PC-3 (cell line): ENCODE measurements around the gene PGAP6. TPM values are rescaled to one million over a fixed set of nuclear protein-coding genes. Genes with fewer than 3 reads are reported as not detected.
A peak's percentile ranks its signal among the peaks of the same experiment; 100 is the strongest.

ENCODE experiments used
- ATAC-seq: fragments of 200-7000 bp; cut with Tn5 transposase; 2 replicates; pipeline ENCODE4 v1.9.1; 2020; ENCODE audit warnings: mild to moderate bottlenecking, moderate library complexity
- BruUV-seq: library from RNA; stranded (reverse); fragments of 400-500 nt; replicated peaks from 2 replicates; lab custom pipeline; 2021; lab: Mats Ljungman, UMichigan
- CTCF ChIA-PET: fragments of 300-600 bp; sonication (Branson Sonifier 250); formaldehyde crosslinking; loops from one replicate; lab custom pipeline; 2022; ENCODE audit warnings: antibody characterized with exemption; lab: Charles Lee
- POLR2A ChIA-PET: fragments of 300-600 bp; sonication (Branson Sonifier 250); formaldehyde crosslinking; loops from one replicate; lab custom pipeline; 2022; ENCODE audit warnings: antibody characterized with exemption; ENCODE audit not compliant: unreplicated experiment; lab: Charles Lee
- DNase-seq: peaks from one replicate; pipeline ENCODE4 v3.0.0-alpha.2; 2015
- H2AFZ ChIP-seq: fragments of 300-600 bp; sonication (generic); 2 replicates; pipeline ENCODE4 v1.6.0; 2016; ENCODE audit warnings: antibody characterized with exemption, low read length
- H3F3A ChIP-seq: fragments of 300-600 bp; sonication (generic); one replicate; pipeline ENCODE4 v1.6.0; 2017; ENCODE audit warnings: antibody characterized with exemption, low read length, control low read depth, mild to moderate bottlenecking; ENCODE audit not compliant: unreplicated experiment
- H3K27ac ChIP-seq: fragments of 300-600 bp; sonication (generic); 2 replicates; pipeline ENCODE4 v1.5.1; 2016; ENCODE audit warnings: mild to moderate bottlenecking, low read length
- H3K27me3 ChIP-seq: fragments of 300-600 bp; sonication (generic); 2 replicates; pipeline ENCODE4 v1.6.1; 2016; ENCODE audit warnings: low read length, mixed read lengths
- H3K36me3 ChIP-seq: fragments of 300-600 bp; sonication (generic); 2 replicates; pipeline ENCODE4 v1.6.1; 2016; ENCODE audit warnings: low read depth, mixed run types, low read length, mixed read lengths
- H3K4me1 ChIP-seq: fragments of 300-600 bp; sonication (generic); 2 replicates; pipeline ENCODE4 v1.5.1; 2016; ENCODE audit warnings: low read length; ENCODE audit not compliant: insufficient read depth
- H3K4me2 ChIP-seq: fragments of 300-600 bp; sonication (generic); 2 replicates; pipeline ENCODE4 v1.6.0; 2016; ENCODE audit warnings: low read length
- H3K4me3 ChIP-seq: fragments of 300-600 bp; sonication (generic); 2 replicates; pipeline ENCODE4 v1.5.1; 2016; ENCODE audit warnings: mild to moderate bottlenecking, low read length, mixed read lengths
- H3K79me2 ChIP-seq: fragments of 300-600 bp; sonication (generic); 2 replicates; pipeline ENCODE4 v1.6.1; 2017; ENCODE audit warnings: low read length, mixed read lengths
- H3K9ac ChIP-seq: fragments of 300-600 bp; sonication (generic); 2 replicates; pipeline ENCODE4 v1.6.0; 2016; ENCODE audit warnings: mild to moderate bottlenecking, low read length
- H3K9me2 ChIP-seq: fragments of 300-600 bp; sonication (generic); replicated peaks from 2 replicates; pipeline ENCODE4 v1.6.1; 2016; ENCODE audit warnings: mixed run types, low read length, mixed read lengths
- H3K9me3 ChIP-seq: fragments of 300-600 bp; sonication (generic); 2 replicates; pipeline ENCODE4 v1.6.1; 2016; ENCODE audit warnings: low read length, mixed read lengths
- H4K20me1 ChIP-seq: fragments of 300-600 bp; sonication (generic); 2 replicates; pipeline ENCODE4 v1.6.1; 2016; ENCODE audit warnings: low read length, mixed read lengths
- CTCF ChIP-seq: fragments of 300-600 bp; sonication (generic); conservative IDR thresholded peaks from 2 replicates; pipeline ENCODE4 v1.5.1; 2017; ENCODE audit warnings: antibody characterized with exemption, low read depth, mild to moderate bottlenecking, low read length
- EZH2 ChIP-seq: fragments of 300-600 bp; sonication (generic); IDR thresholded peaks from one replicate; pipeline ENCODE4 v1.6.1; 2017; ENCODE audit warnings: antibody characterized with exemption, mild to moderate bottlenecking, low read length; ENCODE audit not compliant: unreplicated experiment
- EZH2phosphoT487 ChIP-seq: fragments of 300-600 bp; sonication (generic); IDR thresholded peaks from 2 replicates; pipeline ENCODE4 v1.6.1; 2018; ENCODE audit warnings: mild to moderate bottlenecking, antibody characterized with exemption, low read length, borderline replicate concordance
- intact Hi-C: fragments of 100-400 bp; cut with micrococcal nuclease; formaldehyde crosslinking; loops from 2 replicates; pipeline ENCODE4 v1.9.0; 2023
- total RNA-seq: library from RNA; depleted of rRNA; stranded (reverse); fragments of >200 nt; gene quantifications from 2 replicates; pipeline ENCODE4 v1.2.3, GENCODE V29; 2014

The PGAP6 gene
- total RNA-seq, 1 experiment from 2014 or later = 40.8 TPM

GRCh38 chr16:352547-353403, 29.0 kb downstream of the PGAP6 start, which contains the start of gene AXIN1:
Gene AXIN1, minus strand, starts transcription at chr16:352723. Its CDS starts 5,698 bp downstream, at chr16:347025.
- POLR2A ChIA-PET = interaction anchor here (0.5 to 0.8 kb wide), 4 partner anchors 10 to 123 kb away, joined by 3 to 37 read pairs (median 22); no protein-coding TSS in a partner anchor

GRCh38 chr16:351804-352520, 29.8 kb downstream of the PGAP6 start:
- Histone ChIP-seq H3K79me2 (peaks cover 47% of the 10 kb centered on the region), H3K36me3 (no peaks in the 10 kb centered on the region), H3K4me2 (peak overlapping the region; percentile 88), H3K9me2 (no peaks in the 10 kb centered on the region), H3K9me3 (no peaks in the 10 kb centered on the region), H3K4me3 (peak overlapping the region; percentile 77), H3K27me3 (no peaks in the 10 kb centered on the region), H3F3A (no peaks in the 10 kb centered on the region), H2AFZ (0 out of 2 replicates have a peak overlapping the region, but pooled peaks have one; percentile 34), H3K4me1 (peaks cover 5% of the 10 kb centered on the region; the same call in 1 of the 2 replicates), H4K20me1 (no peaks in the 10 kb centered on the region), H3K27ac (no peak overlapping the region), H3K9ac (peak overlapping the region; percentile 76)
- DNase-seq (no peak), ATAC-seq (peak; percentile 45)
- BruUV-seq = no TSS peak
- intact Hi-C loops = no loop called here
- ChIA-PET POLR2A (interaction anchor here (0.5 kb wide), 1 partner anchor 122 kb away, joined by 3 read pairs; no protein-coding TSS in a partner anchor), CTCF (interaction anchor here (0.5 to 1.0 kb wide), 6 partner anchors 49 to 245 kb away, joined by 3 to 14 read pairs (median 4); no protein-coding TSS in a partner anchor)
- TF ChIP-seq EZH2phosphoT487 = no peak

More at GRCh38 chr16:352547-353403, 29.0 kb downstream of the PGAP6 start, which contains the start of gene AXIN1:
- H3K9me3 ChIP-seq = no peaks in the 10 kb centered on the region
- H3K9ac ChIP-seq = peak within 1 kb of the TSS; percentile 76
- TF ChIP-seq EZH2phosphoT487 (no peak), CTCF (no peak)
- H3K4me3 ChIP-seq = peak within 1 kb of the TSS; percentile 77
- H3F3A ChIP-seq = no peaks in the 10 kb centered on the region
- H2AFZ ChIP-seq = peak within 1 kb of the TSS; percentile 74
- CTCF ChIA-PET = interaction anchor here (0.5 to 1.0 kb wide), 9 partner anchors 8 to 246 kb away, joined by 3 to 14 read pairs (median 4); no protein-coding TSS in a partner anchor
- intact Hi-C loops = no loop called here
- H3K4me1 ChIP-seq = peaks cover 5% of the 10 kb centered on the region; the same call in 1 of the 2 replicates
- H3K79me2 ChIP-seq = peaks cover 38% of the 10 kb centered on the region
- peak; percentile 75 for ATAC-seq
- DNase-seq = peak; percentile 94
- no peaks in the 10 kb centered on the region for H4K20me1 ChIP-seq
- no peak within 1 kb of the TSS for H3K27ac ChIP-seq
- H3K9me2 ChIP-seq = no peaks in the 10 kb centered on the region
- H3K27me3 ChIP-seq = no peaks in the 10 kb centered on the region
- peak within 1 kb of the TSS; percentile 88 for H3K4me2 ChIP-seq
- BruUV-seq = no TSS peak
- no peaks in the 10 kb centered on the region for H3K36me3 ChIP-seq

GRCh38 chr16:350203-350602, 31.6 kb downstream of the PGAP6 start:
- Histone ChIP-seq H3K4me2 (no peak overlapping the region), H3K27ac (no peak overlapping the region), H3K79me2 (peaks cover 63% of the 10 kb centered on the region), H2AFZ (no peak overlapping the region), H3F3A (no peaks in the 10 kb centered on the region), H3K9me2 (no peaks in the 10 kb centered on the region), H4K20me1 (no peaks in the 10 kb centered on the region), H3K36me3 (no peaks in the 10 kb centered on the region), H3K4me1 (peaks cover 5% of the 10 kb centered on the region; the same call in 1 of the 2 replicates), H3K27me3 (no peaks in the 10 kb centered on the region), H3K9ac (no peak overlapping the region), H3K9me3 (no peaks in the 10 kb centered on the region), H3K4me3 (no peak overlapping the region)
- no peak for ATAC-seq
- intact Hi-C loops = no loop called here
- TF ChIP-seq EZH2phosphoT487 = no peak
- no peak for TF ChIP-seq EZH2
- no peak for DNase-seq
- BruUV-seq = TSS peak; percentile 40
- ChIA-PET CTCF (no interaction called here), POLR2A (interaction anchor here (0.6 kb wide), 1 partner anchor 24 kb away, joined by 16 read pairs; no protein-coding TSS in a partner anchor)
